Measurements from ENCODE around the gene ZDHHC22. TPM values are rescaled to one million over a fixed set of nuclear protein-coding genes. Genes with fewer than 3 reads are reported as not detected.

The ZDHHC22 gene
- total RNA-seq, 1 donor: not detected

DNA sequence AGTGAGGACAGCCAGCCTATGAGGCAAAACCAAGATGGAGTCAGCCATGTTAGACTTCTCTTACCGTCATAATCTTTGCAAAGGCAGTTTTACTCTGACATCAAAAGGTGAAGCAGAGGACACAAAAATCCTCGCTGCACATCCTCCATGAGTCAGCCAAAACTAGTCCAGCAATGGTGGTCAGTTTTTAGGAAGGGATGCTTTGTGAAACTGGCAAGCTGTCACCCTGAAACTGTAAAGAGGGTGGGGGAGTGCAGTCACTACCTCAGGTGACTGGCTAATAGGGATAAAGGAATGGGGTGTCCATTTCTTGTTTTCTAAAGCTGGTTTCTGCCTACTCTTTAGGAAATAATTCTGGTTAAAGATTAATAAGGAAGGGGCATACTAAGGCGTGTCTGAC is 48.9 kb downstream of the ZDHHC22 start:
- DNase-seq (ENCODE audit: low read depth): no peak
- TF ChIP-seq, protein P1, sequence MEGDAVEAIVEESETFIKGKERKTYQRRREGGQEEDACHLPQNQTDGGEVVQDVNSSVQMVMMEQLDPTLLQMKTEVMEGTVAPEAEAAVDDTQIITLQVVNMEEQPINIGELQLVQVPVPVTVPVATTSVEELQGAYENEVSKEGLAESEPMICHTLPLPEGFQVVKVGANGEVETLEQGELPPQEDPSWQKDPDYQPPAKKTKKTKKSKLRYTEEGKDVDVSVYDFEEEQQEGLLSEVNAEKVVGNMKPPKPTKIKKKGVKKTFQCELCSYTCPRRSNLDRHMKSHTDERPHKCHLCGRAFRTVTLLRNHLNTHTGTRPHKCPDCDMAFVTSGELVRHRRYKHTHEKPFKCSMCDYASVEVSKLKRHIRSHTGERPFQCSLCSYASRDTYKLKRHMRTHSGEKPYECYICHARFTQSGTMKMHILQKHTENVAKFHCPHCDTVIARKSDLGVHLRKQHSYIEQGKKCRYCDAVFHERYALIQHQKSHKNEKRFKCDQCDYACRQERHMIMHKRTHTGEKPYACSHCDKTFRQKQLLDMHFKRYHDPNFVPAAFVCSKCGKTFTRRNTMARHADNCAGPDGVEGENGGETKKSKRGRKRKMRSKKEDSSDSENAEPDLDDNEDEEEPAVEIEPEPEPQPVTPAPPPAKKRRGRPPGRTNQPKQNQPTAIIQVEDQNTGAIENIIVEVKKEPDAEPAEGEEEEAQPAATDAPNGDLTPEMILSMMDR (IDR thresholded peaks at IDR 0.05; ENCODE audit: insufficient read depth, low read length): no peak
- no peak overlapping the region for H3K4me3 ChIP-seq (ENCODE audit: low read depth, low read length)

DNA sequence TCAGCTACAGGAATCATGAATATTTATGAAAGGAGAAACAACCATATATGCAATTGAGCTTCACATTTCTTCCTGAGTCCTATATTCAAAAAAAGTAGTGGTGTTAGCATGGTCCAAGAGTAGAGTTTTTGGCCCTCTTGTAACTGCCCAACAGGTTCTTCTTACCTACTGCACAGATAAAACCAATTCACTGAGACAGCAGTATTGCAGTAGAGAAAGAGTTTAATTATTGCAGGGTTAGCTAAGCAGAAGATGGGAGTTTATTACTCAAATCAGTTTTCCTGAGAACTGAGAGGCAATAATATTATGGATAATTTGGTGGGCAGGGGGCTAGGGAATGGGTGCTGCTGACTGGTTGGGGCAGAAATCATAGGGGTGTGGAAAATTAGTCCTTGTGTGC is 50.1 kb downstream of the ZDHHC22 start:
- DNase-seq (ENCODE audit: low read depth): no peak
- TF ChIP-seq, protein P1 (IDR thresholded peaks at IDR 0.05; ENCODE audit: insufficient read depth, low read length): no peak
- H3K4me3 ChIP-seq (ENCODE audit: low read depth, low read length): no peak overlapping the region

DNA sequence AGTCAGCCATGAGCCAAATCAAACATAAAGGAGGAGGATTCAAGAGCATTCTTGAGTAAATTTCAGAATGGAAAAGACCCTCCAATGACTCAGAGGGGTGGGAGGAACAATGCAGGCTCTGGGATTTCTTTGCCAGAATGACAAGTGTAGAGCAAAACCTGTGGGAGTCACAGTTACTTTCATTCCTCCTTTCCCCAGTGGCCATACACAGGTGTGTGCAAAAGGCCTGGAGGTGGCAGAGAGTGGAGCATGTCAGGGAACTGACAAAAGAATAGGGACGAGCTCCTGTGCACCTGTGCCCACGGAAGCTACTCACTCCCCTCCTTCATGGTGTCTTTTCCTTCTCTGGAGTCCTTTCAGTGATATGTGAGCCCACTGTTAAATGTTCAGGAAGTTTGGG is 52.9 kb downstream of the ZDHHC22 start:
- H3K4me3 ChIP-seq (ENCODE audit: low read depth, low read length): no peak overlapping the region
- TF ChIP-seq, protein P1 (IDR thresholded peaks at IDR 0.05; ENCODE audit: insufficient read depth, low read length): no peak
- no peak for DNase-seq (ENCODE audit: low read depth)

DNA sequence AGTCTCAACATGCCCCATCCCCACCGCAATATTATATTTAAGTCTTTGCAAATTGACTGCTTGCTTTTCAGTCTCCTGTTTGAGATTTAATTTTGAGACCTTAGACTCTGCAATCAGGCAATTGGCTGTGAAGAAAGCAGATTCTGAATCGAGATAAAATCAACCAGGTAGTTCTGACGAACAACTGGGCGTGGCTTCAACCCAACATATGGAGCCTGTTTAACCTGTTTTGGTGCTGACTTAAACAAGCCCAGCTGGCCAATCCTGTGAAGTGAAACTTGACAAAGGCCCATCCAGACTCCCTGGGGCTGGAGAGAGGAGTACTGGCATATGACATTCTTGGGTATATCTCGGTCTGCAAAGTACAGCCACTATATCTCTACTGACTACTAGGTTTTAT is 53.4 kb downstream of the ZDHHC22 start:
- TF ChIP-seq, protein P1 (IDR thresholded peaks at IDR 0.05; ENCODE audit: insufficient read depth, low read length): no peak
- no peak for DNase-seq (ENCODE audit: low read depth)
- H3K4me3 ChIP-seq (ENCODE audit: low read depth, low read length): no peak overlapping the region

DNA sequence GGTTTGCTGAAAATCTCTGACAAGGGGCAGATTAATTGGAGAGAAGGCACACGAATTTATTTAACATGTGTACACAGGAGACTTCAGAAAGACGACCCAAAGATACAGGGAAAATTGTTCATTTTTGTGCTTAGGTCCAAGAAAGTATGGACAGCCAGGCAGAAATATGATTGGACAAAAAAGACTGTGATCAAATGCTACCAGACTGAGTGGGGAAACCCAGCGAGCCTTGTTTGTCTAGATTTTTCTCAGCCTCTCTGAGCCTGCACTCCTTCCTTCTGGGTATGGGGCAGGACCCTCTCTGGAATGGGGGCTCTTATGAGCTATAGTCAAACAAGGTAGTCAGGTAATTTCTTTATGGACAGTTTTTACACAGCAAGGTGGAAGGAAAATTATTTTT is 54.0 kb downstream of the ZDHHC22 start:
- TF ChIP-seq, protein P1 (IDR thresholded peaks at IDR 0.05; ENCODE audit: insufficient read depth, low read length): no peak
- DNase-seq (ENCODE audit: low read depth): no peak
- no peak overlapping the region for H3K4me3 ChIP-seq (ENCODE audit: low read depth, low read length)

DNA sequence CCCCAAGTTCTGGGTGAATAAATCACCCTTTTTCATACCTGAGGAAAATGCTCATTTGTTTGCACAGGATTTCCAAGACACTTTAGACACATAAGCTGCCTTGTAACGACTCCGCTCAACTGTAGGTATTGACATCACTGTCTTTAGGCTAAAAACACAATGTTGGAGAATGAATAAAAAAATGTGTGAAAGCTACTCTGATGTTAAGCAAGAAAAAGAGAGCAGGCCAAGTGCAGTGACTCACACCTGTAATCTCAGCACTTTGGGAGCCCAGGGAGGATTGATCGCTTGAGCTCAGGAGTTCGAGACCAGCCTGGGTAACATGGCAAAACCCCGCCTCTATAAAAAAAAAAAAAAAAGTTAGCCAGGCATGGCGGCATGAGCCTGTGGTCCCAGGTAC is 54.6 kb downstream of the ZDHHC22 start:
- TF ChIP-seq, protein P1 (IDR thresholded peaks at IDR 0.05; ENCODE audit: insufficient read depth, low read length): no peak
- no peak for DNase-seq (ENCODE audit: low read depth)
- no peak overlapping the region for H3K4me3 ChIP-seq (ENCODE audit: low read depth, low read length)

DNA sequence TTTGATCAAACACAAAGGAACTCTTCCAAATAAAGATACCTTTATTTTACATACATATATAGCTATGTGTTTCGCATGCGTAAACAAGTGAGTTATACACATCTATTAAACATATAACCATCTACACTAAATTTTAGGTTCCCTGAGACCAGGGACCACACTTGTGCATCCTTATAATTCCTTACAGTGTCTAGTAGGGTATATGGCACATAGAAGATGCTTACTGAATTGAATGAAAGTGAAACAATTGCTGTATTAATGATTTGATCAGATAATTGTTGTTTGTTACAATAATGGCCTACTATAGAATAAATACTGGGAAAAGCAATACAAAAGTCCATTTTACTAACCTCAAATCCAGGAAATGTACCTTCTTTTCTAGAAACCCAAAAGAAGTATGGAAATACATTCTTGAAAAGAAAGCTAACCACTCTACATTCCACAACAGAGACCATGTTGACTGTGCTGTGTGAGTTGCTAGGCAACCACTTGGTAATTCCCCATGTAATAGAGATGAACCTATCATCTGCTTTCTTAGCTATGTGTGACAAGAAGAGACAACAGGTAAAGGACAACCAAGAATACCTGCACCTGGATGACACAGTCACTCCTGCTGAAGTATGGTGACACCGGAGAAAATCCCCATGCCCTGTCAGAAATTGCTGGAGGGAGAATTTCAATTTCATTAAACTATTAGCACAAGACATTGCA is 55.4 kb downstream of the ZDHHC22 start:
- DNase-seq (ENCODE audit: low read depth): no peak
- no peak overlapping the region for H3K4me3 ChIP-seq (ENCODE audit: low read depth, low read length)
- TF ChIP-seq, protein P1 (IDR thresholded peaks at IDR 0.05; ENCODE audit: insufficient read depth, low read length): no peak

All from fibroblast of the aortic adventitia (primary cell).